Measurements from ENCODE around the gene TTC23L.
A peak's percentile ranks its signal among the peaks of the same experiment; 100 is the strongest.
"Not testable (repeated sequence)": the region's sequence is repeated elsewhere in the genome, so short reads cannot be mapped to it uniquely, and the experiment has no call there.

Gene TTC23L

DNA sequence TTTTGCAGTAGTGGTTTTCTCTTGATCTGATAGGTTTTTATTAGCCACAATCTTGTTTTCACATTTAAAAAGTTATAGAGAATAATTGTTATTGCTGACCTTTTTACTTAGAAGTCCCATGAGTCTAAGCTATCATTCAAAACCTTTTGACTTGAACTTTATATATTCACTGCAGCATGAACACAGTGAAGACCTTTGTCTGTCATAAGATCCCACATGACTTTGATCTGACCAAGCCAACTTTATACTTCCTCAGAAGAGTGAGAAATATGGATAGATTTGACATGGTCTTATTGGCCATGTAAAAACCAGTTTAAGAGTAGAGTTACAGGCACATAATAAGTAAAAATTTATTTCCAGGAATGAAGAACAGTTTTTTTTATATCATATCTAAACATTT lies 42.3 kb downstream of the TTC23L start:
- no peak for DNase-seq

DNA sequence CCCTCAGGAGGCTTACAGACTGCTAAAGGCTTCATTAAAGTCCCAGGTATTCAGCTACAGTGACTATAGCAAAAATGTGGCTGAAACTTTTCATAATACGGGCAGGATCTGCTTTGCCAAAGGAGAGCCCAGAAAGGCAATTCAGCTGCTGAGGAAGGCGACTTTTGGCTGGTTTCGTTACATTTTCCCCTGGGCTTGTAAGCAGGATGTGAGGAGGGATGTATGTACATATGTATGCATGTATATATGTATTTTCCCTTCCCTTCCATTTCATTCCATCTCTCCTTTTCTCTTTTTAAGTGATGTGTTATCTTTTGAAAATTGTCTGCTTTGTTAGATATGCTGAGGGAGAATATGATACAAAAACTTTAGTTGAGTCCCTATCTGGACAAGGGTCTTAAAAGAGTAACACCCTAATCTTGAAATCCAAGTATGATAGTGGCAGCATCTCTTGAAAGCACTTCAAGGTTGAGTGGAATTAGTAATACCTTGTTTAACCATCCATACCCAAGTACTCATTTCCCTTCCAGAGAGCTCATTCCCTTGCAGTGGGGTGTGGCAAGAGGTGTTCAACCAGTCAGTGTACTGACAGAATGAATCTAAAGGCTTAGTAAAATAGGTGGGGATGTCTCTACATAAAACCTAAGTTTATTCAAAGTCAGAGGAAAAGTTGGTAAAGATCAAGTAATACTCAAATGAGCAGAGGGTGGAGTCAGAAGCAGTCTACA lies 47.6 kb downstream of the TTC23L start:
- DNase-seq, result no peak

DNA sequence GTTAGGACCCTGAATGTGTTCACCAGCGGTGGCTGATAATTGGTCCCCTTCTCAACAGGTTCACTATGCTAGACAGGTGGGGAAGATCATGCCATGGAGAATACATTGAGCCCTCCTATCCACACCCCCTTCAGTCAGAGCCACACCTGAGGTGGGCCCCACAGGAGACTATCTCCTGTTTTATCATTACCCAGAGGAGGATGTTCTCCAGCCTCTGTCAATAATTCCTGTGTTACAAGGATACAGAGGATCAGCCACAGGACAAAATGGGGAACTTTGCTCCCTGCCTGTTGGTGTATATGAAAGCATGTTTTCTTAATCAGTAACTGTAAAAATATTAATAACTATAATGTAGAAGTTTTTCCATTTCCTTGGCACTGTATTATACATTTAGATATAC lies 50.4 kb downstream of the TTC23L start:
- no peak for DNase-seq

DNA sequence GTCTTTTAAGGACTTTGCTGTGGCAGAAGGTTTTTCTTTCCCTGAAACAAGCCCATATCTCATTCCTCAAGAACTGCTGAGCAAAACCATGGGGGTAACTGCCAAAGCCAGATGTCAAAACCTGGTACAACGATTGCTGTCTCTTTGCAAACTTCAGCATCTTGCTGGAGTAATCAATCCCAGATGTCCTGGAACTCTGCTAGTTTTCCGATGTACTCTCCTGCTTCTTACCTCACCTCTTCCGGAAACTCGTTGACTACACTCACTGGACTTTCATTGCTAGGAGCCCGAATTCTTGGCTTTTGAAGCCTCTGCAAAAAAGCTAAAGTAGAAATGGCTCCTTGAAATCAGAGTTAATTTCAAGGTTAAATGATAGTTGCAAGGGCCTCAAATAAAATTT lies 53.0 kb downstream of the TTC23L start:
- DNase-seq, result no peak

DNA sequence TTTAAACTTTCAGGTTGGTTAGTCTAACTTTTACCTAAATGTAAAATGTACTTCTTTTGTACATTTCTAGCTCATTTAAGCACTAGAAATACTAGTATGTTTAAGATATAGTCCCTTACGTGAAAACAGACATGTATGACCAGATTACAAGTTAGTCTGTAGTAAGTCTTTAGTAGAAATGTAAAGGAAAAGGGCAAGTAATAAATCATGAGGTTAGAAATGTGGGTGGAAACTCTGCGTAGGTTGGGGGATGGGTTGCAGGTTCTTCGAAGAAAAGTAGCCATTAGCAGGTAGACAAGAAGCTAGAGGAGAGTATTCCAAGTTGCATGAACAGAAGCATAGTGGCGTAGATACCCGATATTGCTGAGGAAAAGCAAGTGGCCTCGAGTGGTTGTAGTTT lies 53.5 kb downstream of the TTC23L start:
- no peak for DNase-seq

- DNase-seq, result no peak
Measured at GRCh38 chr5:34894716-34895115, 55.8 kb downstream of the TTC23L start.

- no peak for DNase-seq
Measured at GRCh38 chr5:34895641-34896419, 56.9 kb downstream of the TTC23L start.

DNA sequence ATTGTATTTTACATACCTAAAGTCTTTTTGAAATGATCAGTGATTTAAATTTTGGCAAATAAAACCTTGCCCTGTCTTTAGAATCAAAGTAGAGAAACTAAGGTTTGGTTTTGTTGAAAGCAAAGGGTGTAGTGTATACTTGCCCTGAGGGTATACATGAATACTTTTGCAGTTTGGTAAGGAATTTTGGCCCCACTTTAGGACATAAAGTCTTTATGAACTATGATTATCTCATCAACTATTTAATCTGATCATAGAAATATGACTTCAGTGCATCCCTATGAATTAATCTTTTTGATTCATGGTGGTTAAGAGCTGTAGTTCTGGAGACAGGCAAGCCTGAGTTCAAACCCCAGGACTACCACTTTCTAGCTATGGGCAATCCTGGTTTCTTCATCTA lies 58.7 kb downstream of the TTC23L start:
- no peak for DNase-seq

- peak in 3 of 4 experiments; percentile 2 to 26 (median 24) for DNase-seq
Measured at GRCh38 chr5:34898258-34898895, 59.4 kb downstream of the TTC23L start.

DNA sequence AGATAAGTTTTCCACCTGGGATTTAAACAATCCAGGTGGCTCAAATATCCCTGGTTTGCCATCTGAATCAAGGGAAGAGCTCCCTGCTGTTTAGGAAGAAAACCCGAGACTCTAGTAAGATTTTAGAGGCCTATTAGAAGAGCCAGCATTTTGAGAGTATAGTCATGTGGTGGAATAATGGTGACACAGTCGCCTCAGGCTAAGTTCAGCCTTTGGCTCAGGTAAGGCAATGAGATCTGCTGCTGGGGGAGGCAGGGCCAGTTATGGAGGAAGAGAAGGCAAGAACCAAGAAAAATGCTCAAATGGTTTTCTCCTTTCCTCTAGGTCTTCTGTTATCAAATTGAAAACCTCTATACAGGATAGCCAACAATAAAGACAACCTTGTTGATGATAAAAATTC lies 60.1 kb downstream of the TTC23L start:
- DNase-seq, result no peak

DNA sequence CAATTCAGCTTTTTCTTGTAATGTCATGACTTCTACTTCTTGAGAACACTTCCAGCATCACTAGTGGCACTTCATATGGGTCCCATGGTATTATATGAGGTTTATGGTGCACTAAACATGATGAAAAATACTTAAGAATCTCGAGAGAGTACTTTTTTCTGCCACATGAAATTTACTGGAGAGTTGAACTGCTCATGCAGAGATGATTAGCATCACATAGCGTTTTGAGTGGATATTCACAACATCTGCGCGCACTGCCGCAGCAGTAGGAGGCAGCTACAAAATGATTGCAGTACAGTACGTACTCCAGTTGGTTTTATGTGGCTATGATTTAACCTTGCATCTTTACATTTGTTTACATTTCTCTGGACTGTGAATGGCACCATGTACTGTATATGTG lies 61.7 kb downstream of the TTC23L start:
- DNase-seq, result no peak

- no peak for DNase-seq
Measured at GRCh38 chr5:34903260-34903659, 64.3 kb downstream of the TTC23L start.

DNA sequence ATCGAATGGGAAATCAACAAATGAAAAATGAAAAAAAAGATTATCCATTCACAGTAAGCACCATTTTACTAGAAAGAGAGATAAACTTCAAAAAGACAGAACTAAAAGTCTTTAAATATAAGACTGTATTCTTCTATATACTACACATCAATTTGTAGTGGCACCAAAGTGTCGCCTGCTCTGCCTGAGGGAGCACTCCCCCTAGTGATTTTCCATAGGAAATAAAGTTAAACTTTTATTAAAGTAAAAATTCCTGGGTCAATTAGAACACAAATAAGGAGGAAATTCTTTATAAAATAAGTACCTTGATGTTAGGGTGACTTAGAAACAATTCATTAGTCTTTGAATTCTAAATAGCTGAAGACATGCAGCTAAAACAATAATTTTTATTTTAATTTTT lies 66.6 kb downstream of the TTC23L start:
- DNase-seq, result no peak

- no peak for DNase-seq
Measured at GRCh38 chr5:34913072-34913471, 74.1 kb downstream of the TTC23L start.

- no peak for DNase-seq
Measured at GRCh38 chr5:34914671-34915138, 75.7 kb downstream of the TTC23L start.

GRCh38 chr5:34915139-34915855 lies 76.3 kb downstream of the TTC23L start, which contains the start of the genes BRIX1 and RAD1:
Gene BRIX1 (plus strand): TSS chr5:34915711. CDS start chr5:34915739, 28 bp downstream.
Gene RAD1 (minus strand): TSS chr5:34915504. CDS start chr5:34914892, 612 bp downstream.
- peak; percentile 86 to 91 (median 88) for DNase-seq

DNA sequence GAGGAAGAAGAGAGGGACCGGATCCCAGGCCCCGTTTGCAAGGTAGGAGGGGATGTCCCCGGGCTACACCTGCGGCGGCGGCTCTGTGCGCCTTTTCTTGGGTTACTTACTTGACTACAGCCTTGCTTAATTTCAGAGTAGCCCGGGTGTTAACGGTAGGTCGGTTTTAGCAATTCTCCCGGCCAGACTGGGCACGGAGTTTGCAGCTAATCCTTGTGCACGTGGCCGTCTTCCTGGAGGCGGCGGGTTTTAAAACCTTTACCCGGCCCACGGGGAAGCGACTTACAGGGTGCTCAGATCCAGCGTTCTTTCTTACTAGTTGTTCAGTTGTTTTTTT lies 76.9 kb downstream of the TTC23L start:
- no peak for DNase-seq

DNA sequence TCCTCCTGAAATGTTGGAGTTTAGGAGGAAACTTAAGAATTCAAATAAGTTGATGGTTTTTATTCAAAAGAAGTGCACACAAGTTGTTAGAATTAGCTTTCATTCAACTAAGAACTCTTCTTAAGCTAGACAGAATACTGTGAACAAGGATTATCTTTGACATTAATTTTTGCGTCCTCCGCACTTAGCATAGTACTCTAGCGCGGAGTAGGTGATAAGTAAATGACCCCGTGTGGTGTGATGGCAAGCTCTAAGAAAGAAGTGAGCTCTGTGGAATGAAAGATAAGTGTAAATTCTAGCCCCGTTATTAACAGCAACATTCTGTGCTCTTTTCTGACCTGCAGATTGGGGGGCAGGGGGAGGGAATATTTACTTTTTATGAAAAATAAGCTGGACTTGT lies 77.6 kb downstream of the TTC23L start:
- no peak for DNase-seq

DNA sequence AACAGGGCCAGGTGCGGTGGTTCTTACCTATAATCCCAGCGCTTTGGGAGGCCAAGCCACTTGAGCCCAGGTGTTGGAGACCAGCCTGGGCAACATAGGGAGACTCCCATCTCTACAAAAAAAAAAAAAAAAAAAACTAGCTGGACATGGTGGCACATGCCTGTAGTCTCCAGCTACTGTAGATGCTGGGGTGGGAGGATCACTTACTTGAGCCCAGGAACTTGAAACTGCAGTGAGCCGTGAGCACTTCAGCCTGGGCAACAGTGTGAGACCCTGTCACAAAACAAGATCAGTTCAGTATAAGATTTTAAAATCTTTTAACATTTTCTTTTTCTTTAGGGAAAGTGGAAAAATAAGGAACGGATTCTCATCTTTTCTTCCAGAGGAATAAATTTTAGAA lies 79.1 kb downstream of the TTC23L start:
- DNase-seq, result no peak

- DNase-seq, result no peak
Measured at GRCh38 chr5:34919077-34919476, 80.1 kb downstream of the TTC23L start.

DNA sequence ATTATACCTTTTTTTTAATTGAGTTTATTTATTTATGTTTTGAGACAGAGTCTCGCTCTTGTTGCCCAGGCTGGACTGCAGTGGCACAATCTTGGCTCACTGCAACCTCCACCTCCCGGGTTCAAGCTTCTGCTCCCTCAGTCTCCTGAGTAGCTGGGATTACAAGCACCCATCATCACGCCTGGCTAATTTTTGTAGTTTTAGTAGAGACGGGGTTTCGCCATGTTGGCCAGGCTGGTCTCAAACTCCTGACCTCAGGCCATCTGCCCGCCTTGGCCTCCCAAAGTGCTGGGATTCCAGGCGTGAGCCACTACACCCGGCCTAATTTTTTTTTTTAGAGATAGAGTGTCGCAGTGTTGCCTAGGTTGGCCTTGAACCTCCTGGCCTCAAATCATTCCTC lies 84.3 kb downstream of the TTC23L start:
- DNase-seq, result not testable (repeated sequence)

- DNase-seq, result no peak
Measured at GRCh38 chr5:34923694-34924461, 84.9 kb downstream of the TTC23L start.

DNA sequence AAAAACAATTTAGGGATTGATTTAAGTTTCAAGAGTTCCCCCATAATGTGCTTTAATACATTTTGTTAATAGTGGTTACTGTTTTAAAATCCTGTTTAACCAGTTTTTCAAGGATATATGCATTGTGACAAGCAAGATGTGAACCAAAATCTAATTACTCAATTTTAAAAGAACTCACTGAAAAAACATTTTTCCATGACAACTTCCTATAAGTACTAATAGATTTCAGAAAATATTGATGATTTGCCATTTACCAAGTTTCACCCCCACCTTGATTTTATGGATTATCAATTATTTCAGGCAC lies 85.5 kb downstream of the TTC23L start:
- no peak for DNase-seq

Measured in activated CD4-positive, CD25-positive, alpha-beta regulatory T cell (primary cell).